ENCODE data around the gene CYB5D1. TPM values are rescaled to one million over a fixed set of nuclear protein-coding genes. Genes with fewer than 3 reads are reported as not detected.

Gene CYB5D1
- total and polyA plus RNA-seq, 7 donors: 4.2 to 14.4 (median 8.6) TPM

GRCh38 chr17:7842380-7843256, 15.2 kb upstream of the CYB5D1 start:
- H3K9me3 ChIP-seq: no peaks in the 10 kb centered on the region
- WGBS, 2 donors: 0 to 1% methylated on average over 47 of the region's 47 CpGs
- peak in 2 of 4 donors; percentile 9 to 49 for TF ChIP-seq EP300 (IDR thresholded peaks at IDR 0.05)
- peak in 1 of 2 donors; percentile 38 for TF ChIP-seq POLR2A (IDR thresholded peaks at IDR 0.05)
- TF ChIP-seq CTCF (IDR thresholded peaks at IDR 0.05): no peak
- TF ChIP-seq POLR2AphosphoS5 (IDR thresholded peaks at IDR 0.05): peak; percentile 42 to 87 (median 67)
- intact Hi-C loops (cut with DNase I): loop anchor here (1.0 to 5.0 kb wide), 3 partner anchors 8 to 600 kb away; partner anchors contain the start of genes GABARAP and KDM6B
- peak overlapping the region; percentile 61 to 85 (median 73) for H3K4me3 ChIP-seq
- peak overlapping the region; percentile 96 to 100 (median 98) for H3K27ac ChIP-seq
- DNase-seq: peak; percentile 92
- peaks cover 8 to 30% (median 22%) of the 10 kb centered on the region in 4 donors for H3K36me3 ChIP-seq
- H3K4me1 ChIP-seq: peaks cover 0 to 77% (median 58%) of the 10 kb centered on the region in 4 donors
- H3K27me3 ChIP-seq: no peaks in the 10 kb centered on the region

GRCh38 chr17:7843257-7843535, 14.6 kb upstream of the CYB5D1 start:
- WGBS, 2 donors: 0% methylated on average over 17 of the region's 17 CpGs
- intact Hi-C loops (cut with DNase I): loop anchor here (1.0 to 5.0 kb wide), 3 partner anchors 9 to 601 kb away; partner anchors contain the start of genes GABARAP and KDM6B
- H3K4me3 ChIP-seq: peak overlapping the region; percentile 61 to 85 (median 73)
- H3K27me3 ChIP-seq: no peaks in the 10 kb centered on the region
- H3K4me1 ChIP-seq: peaks cover 0 to 71% (median 53%) of the 10 kb centered on the region in 4 donors
- no peak for DNase-seq
- TF ChIP-seq POLR2AphosphoS5 (IDR thresholded peaks at IDR 0.05): no peak
- TF ChIP-seq CTCF (IDR thresholded peaks at IDR 0.05): no peak
- TF ChIP-seq EP300 (IDR thresholded peaks at IDR 0.05): no peak
- H3K27ac ChIP-seq: peak overlapping the region; percentile 96 to 100 (median 98)
- H3K9me3 ChIP-seq: no peaks in the 10 kb centered on the region
- peaks cover 14 to 36% (median 27%) of the 10 kb centered on the region in 4 donors for H3K36me3 ChIP-seq

GRCh38 chr17:7843536-7844291, 14.1 kb upstream of the CYB5D1 start:
- Histone ChIP-seq H3K36me3 (peaks cover 17 to 41% (median 33%) of the 10 kb centered on the region in 4 donors), H3K27me3 (no peaks in the 10 kb centered on the region), H3K27ac (peak overlapping the region; percentile 96 to 100 (median 98)), H3K4me1 (peaks cover 0 to 66% (median 48%) of the 10 kb centered on the region in 4 donors), H3K4me3 (peak overlapping the region; percentile 61 to 85 (median 73)), H3K9me3 (no peaks in the 10 kb centered on the region)
- WGBS, 2 donors: 1% methylated on average over 60 to 61 of the region's 61 CpGs
- intact Hi-C loops (cut with DNase I): loop anchor here (1.0 to 5.0 kb wide), 3 partner anchors 9 to 601 kb away; partner anchors contain the start of genes GABARAP and KDM6B
- DNase-seq: peak; percentile 90
- TF ChIP-seq CTCF (IDR thresholded peaks at IDR 0.05) (no peak), EP300 (IDR thresholded peaks at IDR 0.05) (peak in 2 of 4 donors; percentile 28 to 70), POLR2A (IDR thresholded peaks at IDR 0.05) (peak; percentile 42 to 61), POLR2AphosphoS5 (IDR thresholded peaks at IDR 0.05) (peak; percentile 15 to 73 (median 56))

GRCh38 chr17:7844292-7845154, 13.3 kb upstream of the CYB5D1 start:
- peak overlapping the region; percentile 96 to 100 (median 98) for H3K27ac ChIP-seq
- DNase-seq: peak; percentile 97
- intact Hi-C loops (cut with DNase I): loop anchor here (5.0 kb wide), 2 partner anchors 313 to 602 kb away; partner anchors contain the start of gene GABARAP
- H3K4me1 ChIP-seq: peaks cover 0 to 58% (median 40%) of the 10 kb centered on the region in 4 donors
- TF ChIP-seq CTCF (IDR thresholded peaks at IDR 0.05) (no peak), POLR2A (IDR thresholded peaks at IDR 0.05) (peak; percentile 64 to 78), EP300 (IDR thresholded peaks at IDR 0.05) (no peak), POLR2AphosphoS5 (IDR thresholded peaks at IDR 0.05) (peak; percentile 81 to 99 (median 88))
- peaks cover 25 to 48% (median 39%) of the 10 kb centered on the region in 4 donors for H3K36me3 ChIP-seq
- no peaks in the 10 kb centered on the region for H3K27me3 ChIP-seq
- WGBS, 2 donors: 0% methylated on average over 71 of the region's 71 CpGs
- peak overlapping the region; percentile 61 to 85 (median 73) for H3K4me3 ChIP-seq
- no peaks in the 10 kb centered on the region for H3K9me3 ChIP-seq

All from sigmoid colon (tissue), 7 donors.